CD4-positive, alpha-beta T cell treated with Interleukin-4 for 1 hour (primary cell): ENCODE data around the gene TEX19.

ENCODE experiments used
- DNase-seq, 2 donors: peaks; one replicate each; pipeline ENCODE4 v3.0.0-alpha.2; 2020 to 2022

Gene TEX19

GRCh38 chr17:82321947-82322466 is 37.0 kb upstream of the TEX19 start:
- DNase-seq: no peak

- DNase-seq: no peak
Observed at GRCh38 chr17:82322526-82323453, 36.3 kb upstream of the TEX19 start.

- no peak for DNase-seq
Observed at GRCh38 chr17:82323514-82324234, 35.4 kb upstream of the TEX19 start.

DNA sequence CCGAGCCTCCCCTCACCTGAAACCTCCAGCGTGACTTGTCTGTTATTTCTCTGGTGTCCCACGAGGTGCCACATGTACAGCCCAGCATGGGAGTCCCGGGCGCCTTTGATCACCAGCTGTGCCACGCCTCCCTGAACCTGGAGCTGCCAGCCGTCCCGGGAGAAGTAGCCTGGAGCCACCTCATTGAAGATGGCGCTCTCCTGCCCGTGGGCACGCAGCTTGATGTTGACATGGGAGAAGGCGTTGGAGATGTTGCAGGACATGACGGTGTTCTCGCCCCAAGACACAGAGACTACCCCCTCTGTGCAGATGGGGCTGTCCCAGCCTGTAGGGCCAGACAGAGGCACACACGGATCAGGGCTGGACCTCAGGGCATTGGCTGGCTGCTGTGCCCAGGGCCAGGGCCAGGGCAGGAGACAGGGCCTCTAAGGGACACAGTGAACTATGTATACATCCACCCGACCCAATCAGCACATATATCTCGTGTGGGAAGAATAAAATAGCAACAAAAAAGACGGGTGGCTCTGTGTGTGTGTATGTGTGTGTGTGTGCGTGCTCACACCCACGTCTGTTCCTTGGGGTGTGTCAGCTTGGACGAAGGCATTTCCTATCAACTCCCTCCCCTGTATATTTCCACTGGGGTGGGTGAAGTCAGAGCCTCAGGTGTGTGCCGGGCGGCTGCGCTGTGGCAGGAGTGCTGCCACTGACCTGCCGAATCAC is 34.3 kb upstream of the TEX19 start:
- DNase-seq: no peak

GRCh38 chr17:82325286-82326180 is 33.5 kb upstream of the TEX19 start:
- DNase-seq: no peak

DNA sequence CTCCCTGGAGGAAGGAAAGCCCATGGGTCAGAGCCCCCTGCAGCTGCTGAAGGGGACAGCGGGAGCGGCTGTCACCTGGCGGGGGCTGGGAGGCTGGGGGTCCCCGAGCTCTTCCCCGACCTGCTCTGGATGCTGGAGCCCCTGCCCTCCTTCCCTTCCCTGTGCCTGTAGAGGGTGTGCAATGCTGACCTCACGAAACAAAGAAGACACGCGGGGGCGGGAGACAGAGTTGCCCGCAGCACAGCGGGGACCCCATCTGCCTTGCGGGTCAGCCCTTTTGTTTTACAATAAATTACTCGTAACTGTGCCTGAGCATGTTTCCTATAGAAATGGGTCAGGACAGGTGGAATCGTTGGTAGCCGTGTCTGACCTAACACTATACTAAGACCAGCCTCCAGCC is 31.8 kb upstream of the TEX19 start:
- no peak for DNase-seq

DNA sequence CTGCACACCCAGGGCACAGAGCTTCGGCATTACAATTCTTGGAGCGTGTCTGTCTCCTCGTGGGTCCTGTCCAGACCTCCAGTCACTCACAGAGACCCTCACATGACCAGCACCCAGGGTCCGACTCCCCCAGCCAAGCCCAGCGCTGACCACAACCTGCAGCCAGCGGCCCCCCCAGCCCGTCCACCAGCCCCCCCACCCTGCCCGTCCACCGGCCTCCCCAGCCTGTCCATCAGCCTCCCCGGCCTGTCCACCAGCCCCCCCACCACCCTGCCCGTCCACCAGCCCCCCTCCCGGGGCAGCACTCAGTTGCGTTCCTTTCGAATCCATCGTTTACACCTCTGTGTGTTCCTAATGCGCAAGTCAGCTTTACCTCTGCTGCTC is 31.3 kb upstream of the TEX19 start:
- no peak for DNase-seq

GRCh38 chr17:82328141-82328993 is 30.7 kb upstream of the TEX19 start:
- no peak for DNase-seq

GRCh38 chr17:82328994-82329507 is 30.0 kb upstream of the TEX19 start:
- no peak for DNase-seq

DNA sequence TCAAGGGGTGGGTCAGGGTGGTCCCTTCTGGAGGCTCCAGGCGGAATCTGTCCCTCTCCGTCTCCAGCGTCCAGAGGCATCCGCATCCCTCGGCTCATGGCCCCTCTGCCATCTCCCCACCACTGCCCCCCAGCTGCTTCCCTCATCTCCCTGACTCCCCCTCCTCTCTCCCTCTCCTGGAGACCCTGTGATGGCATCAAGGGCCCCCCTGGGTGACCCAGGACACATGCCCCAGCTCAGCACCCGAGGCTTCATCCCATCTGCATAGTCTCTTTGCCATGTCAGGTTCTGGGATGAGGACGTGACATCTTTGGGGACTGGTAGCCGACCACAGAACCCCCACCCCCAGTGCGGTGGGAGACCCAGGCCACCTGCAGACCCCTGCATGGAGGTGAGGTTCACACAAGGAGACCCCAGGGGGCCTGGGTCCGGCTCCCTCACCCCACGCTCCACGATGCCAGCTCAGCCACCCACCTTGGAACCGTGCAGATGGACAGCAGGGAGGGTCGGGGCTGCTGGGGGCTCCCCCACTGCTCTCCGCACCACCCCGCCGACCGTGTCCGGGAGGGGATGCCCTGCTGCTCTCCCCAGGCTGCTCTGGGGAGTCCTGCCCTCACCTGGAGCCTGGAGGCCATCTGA is 29.2 kb upstream of the TEX19 start:
- DNase-seq: no peak

DNA sequence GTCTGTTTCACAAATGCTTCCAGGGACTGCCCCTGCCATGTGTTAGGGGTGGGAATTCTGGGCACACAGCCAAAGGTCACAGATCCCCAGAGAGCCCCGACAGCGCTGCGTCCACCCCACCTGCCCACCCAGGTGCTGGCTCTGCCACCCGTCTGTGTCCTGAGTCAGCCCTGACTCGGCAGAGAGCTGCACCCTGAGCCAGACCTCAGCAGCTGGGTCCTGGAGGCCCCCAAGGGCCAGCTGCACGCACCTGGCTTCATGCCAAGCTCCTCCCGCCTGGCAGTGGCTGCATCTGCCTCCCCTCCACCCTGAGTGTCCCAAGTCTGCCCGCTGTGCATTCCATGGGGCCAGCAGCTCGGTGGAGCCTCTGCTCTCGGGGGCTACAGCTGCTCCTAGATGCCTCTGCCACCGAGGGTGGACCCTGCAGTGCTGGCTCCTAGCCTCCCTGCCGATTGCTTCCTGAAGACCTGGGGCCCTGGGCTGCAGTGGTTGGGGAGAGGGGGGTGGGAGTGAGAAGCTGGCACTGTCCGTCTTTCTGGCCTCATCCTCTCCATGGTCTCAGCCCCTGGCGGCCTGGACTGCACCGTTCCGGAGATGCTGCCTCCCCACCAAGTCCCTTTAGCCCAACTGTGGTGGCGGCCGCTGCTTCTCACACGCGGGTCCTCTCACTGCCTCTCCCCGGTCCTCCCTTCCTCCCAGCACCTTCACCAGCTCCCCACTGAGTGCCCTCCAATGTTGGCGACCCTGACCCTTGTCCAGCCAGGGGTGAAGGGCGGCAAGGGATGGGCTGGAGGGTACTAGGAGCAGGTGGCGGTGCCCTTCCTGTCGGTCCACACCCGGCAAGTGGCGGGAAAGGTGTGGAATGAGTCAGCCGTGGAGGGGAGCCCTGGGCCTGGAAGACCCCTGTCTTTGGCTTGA is 28.5 kb upstream of the TEX19 start:
- DNase-seq: no peak

GRCh38 chr17:82331345-82331939 is 27.6 kb upstream of the TEX19 start:
- DNase-seq: no peak

DNA sequence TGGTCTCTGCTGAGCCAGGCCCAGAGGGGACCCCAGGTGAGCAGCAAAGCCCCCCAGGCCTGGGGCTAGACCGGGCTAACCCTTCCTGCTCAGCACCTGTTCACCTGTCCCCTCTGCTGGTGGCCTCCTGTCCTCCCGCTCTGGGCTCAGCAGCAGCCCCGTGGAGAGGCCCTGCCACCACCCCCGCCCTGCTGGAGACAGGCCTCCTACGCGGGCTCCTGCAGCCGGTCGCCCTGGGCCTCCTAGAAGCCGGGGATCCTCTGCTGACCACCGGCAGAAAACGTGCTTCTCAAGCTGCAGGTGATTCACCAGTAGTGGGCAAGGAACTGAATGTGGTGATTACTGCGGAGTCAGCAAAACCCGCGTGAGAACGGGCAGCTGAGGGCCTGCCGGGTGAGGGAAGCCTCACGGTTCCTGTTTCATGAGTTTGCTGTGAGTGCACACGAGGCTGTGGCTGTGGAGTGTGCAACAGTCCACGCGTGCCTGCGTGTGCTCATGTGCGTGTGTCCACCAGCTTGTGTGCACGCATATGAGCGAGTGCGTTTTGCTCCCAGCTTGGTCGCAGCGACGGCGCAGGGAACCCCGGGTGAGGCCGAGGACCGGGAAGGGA is 26.3 kb upstream of the TEX19 start:
- peak; percentile 28 to 63 for DNase-seq

GRCh38 chr17:82333279-82334171 is 25.5 kb upstream of the TEX19 start, which contains the start of gene SECTM1:
SECTM1 (minus strand) TSS chr17:82333766; CDS start chr17:82327240, 6,526 bp downstream.
- DNase-seq: no peak

DNA sequence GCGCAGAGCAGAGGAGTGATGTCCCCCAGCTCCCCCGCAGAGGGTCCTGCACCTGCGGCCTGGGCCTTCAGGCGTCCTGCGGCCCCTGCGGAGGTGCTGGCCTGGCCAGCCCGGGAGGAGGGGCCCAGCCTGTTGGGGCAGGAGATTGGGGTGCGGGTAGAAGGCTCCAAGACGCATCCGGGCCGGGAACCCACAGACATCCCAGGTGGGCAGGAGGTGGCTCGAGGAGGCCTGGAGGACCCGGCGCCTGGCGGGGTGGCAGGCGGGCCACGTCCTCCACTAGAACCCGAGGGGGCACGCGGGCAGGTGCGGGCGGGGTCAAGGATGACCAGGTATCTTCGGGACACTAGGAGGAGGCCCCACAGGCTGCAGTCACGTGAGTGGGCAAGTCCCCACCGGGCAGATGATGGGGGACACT is 24.8 kb upstream of the TEX19 start:
- DNase-seq: no peak

DNA sequence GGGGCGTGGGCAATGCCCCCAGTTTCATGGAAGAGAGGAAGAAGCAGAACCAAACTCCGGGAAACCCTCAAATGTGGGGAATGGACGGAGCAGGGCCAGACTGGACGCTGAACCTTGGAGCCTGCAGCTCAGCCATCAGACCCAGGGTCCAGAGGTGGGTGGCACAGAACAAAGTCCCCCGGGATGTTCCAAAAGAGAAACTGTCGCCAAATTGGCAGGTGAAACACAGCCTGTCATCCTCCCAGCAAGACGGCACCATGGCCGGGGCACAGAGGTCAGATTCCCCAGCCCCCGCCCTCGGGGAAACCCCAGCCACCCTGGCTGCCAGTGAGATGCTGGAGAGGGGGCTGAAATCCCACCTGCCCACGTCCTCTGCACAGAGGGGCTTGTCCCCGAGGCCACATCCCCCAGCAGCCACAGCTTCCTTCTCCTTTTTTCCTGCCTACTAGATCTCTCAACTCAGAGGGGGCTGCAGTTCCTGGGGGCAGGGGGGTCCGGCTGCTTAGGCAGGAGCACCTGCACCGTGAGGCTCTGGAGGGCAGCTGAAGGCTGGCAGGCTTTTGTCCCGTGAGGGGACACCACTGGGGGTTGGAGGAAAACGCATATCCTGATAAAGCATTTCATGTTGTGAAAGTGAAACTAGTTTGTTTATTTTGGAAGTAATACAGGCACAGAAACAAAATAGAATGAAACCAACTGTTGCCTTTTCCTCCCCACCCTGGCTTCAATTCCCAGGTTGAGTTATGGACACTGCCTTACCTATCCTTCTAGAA is 24.2 kb upstream of the TEX19 start:
- peak in 1 of 2 donors; percentile 32 for DNase-seq
